ENCODE results near the gene SLC12A8.

The SLC12A8 gene

GRCh38 chr3:125137358-125138033, 75.1 kb downstream of the SLC12A8 start:
- DNase-seq (ENCODE audit: low spot score), result no peak

- DNase-seq (ENCODE audit: low spot score), result no peak
Measured at GRCh38 chr3:125136966-125137357, 75.6 kb downstream of the SLC12A8 start.

GRCh38 chr3:125136515-125136914, 76.0 kb downstream of the SLC12A8 start:
- DNase-seq (ENCODE audit: low spot score), result no peak

- DNase-seq (ENCODE audit: low spot score), result no peak
Measured at GRCh38 chr3:125134952-125135351, 77.6 kb downstream of the SLC12A8 start.

- no peak for DNase-seq (ENCODE audit: low spot score)
Measured at GRCh38 chr3:125132815-125133214, 79.7 kb downstream of the SLC12A8 start.

- no peak for DNase-seq (ENCODE audit: low spot score)
Measured at GRCh38 chr3:125129512-125129997, 83.0 kb downstream of the SLC12A8 start.

- no peak for DNase-seq (ENCODE audit: low spot score)
Measured at GRCh38 chr3:125128861-125129501, 83.6 kb downstream of the SLC12A8 start.

GRCh38 chr3:125126323-125126722, 86.2 kb downstream of the SLC12A8 start:
- no peak for DNase-seq (ENCODE audit: low spot score)

- no peak for DNase-seq (ENCODE audit: low spot score)
Measured at GRCh38 chr3:125125821-125126245, 86.7 kb downstream of the SLC12A8 start.

GRCh38 chr3:125123451-125124305, 88.9 kb downstream of the SLC12A8 start:
- no peak for DNase-seq (ENCODE audit: low spot score)

- peak; percentile 25 for DNase-seq (ENCODE audit: low spot score)
Measured at GRCh38 chr3:125121246-125122010, 91.1 kb downstream of the SLC12A8 start.

GRCh38 chr3:125120379-125121122, 92.0 kb downstream of the SLC12A8 start:
- no peak for DNase-seq (ENCODE audit: low spot score)

GRCh38 chr3:125119752-125120378, 92.7 kb downstream of the SLC12A8 start:
- no peak for DNase-seq (ENCODE audit: low spot score)

GRCh38 chr3:125118600-125118999, 93.9 kb downstream of the SLC12A8 start:
- DNase-seq (ENCODE audit: low spot score), result no peak

- no peak for DNase-seq (ENCODE audit: low spot score)
Measured at GRCh38 chr3:125117631-125118191, 94.8 kb downstream of the SLC12A8 start.

GRCh38 chr3:125116311-125117080, 96.1 kb downstream of the SLC12A8 start:
- no peak for DNase-seq (ENCODE audit: low spot score)

- no peak for DNase-seq (ENCODE audit: low spot score)
Measured at GRCh38 chr3:125115640-125116039, 96.9 kb downstream of the SLC12A8 start.

GRCh38 chr3:125112981-125113380, 99.6 kb downstream of the SLC12A8 start:
- DNase-seq (ENCODE audit: low spot score), result no peak

GRCh38 chr3:125110876-125111480, 101.6 kb downstream of the SLC12A8 start:
- no peak for DNase-seq (ENCODE audit: low spot score)
